GM23338 (cell line): ENCODE results near the gene NPAS3. TPM values are rescaled to one million over a fixed set of nuclear protein-coding genes. Genes with fewer than 3 reads are reported as not detected.

Experiments used
- ATAC-seq: fragments of 200-7000 bp; cut with Tn5 transposase; 3 replicates; pipeline ENCODE4 v1.9.1; 2020
- DNase-seq: peaks from one replicate; pipeline ENCODE4 v3.0.0-alpha.2; 2015; ENCODE audit warnings: low spot score
- H2AFZ ChIP-seq: fragments of 200-600 bp; sonication (generic); 2 replicates; pipeline ENCODE4 v1.8.0; 2016; ENCODE audit warnings: antibody characterized with exemption, mild to moderate bottlenecking, moderate library complexity
- H3F3A ChIP-seq: fragments of 200-600 bp; sonication (generic); replicated peaks from 2 replicates; pipeline ENCODE4 v1.8.0; 2017; ENCODE audit warnings: antibody characterized with exemption, mixed run types, low read depth
- H3K27ac ChIP-seq: fragments of 200-600 bp; sonication (generic); 2 replicates; pipeline ENCODE4 v1.6.1; 2016; ENCODE audit warnings: low read depth
- H3K27me3 ChIP-seq: fragments of 200-600 bp; sonication (generic); 2 replicates; pipeline ENCODE4 v1.8.0; 2016; ENCODE audit warnings: mild to moderate bottlenecking, mixed run types, moderate library complexity; ENCODE audit not compliant: insufficient read depth
- H3K36me3 ChIP-seq: fragments of 200-600 bp; sonication (generic); 2 replicates; pipeline ENCODE4 v1.8.0; 2016; ENCODE audit warnings: mild to moderate bottlenecking; ENCODE audit not compliant: insufficient read depth
- H3K4me1 ChIP-seq: fragments of 200-600 bp; sonication (generic); 2 replicates; pipeline ENCODE4 v1.8.0; 2016; ENCODE audit warnings: mild to moderate bottlenecking, moderate library complexity; ENCODE audit not compliant: insufficient read depth
- H3K4me2 ChIP-seq: fragments of 200-600 bp; sonication (generic); 2 replicates; pipeline ENCODE4 v1.7.1; 2017; ENCODE audit warnings: mixed run types
- H3K4me3 ChIP-seq: fragments of 200-600 bp; sonication (generic); 2 replicates; pipeline ENCODE4 v1.6.1; 2016; ENCODE audit warnings: mixed run types
- H3K79me2 ChIP-seq: fragments of 200-600 bp; sonication (generic); replicated peaks from 2 replicates; pipeline ENCODE4 v1.8.0; 2017; ENCODE audit warnings: mild to moderate bottlenecking; ENCODE audit not compliant: insufficient read depth
- H3K9me2 ChIP-seq: fragments of 200-600 bp; sonication (generic); 2 replicates; pipeline ENCODE4 v1.8.0; 2017; ENCODE audit not compliant: insufficient read depth
- H4K20me1 ChIP-seq: fragments of 200-600 bp; sonication (generic); replicated peaks from 2 replicates; pipeline ENCODE4 v1.8.0; 2017; ENCODE audit warnings: mild to moderate bottlenecking; ENCODE audit not compliant: insufficient read depth
- H3K27ac Mint-ChIP-seq: 2 replicates; pipeline ENCODE4 v1.8.0; 2020; ENCODE audit warnings: inconsistent platforms, mild to moderate bottlenecking, moderate library complexity, mixed read lengths
- H3K27me3 Mint-ChIP-seq: 3 replicates; pipeline ENCODE4 v1.8.0; 2022; ENCODE audit warnings: low read depth, mild to moderate bottlenecking, moderate library complexity, mixed read lengths, inconsistent platforms; ENCODE audit not compliant: insufficient read depth, poor library complexity
- H3K36me3 Mint-ChIP-seq: 3 replicates; pipeline ENCODE4 v1.8.0; 2021; ENCODE audit warnings: low read depth, mild to moderate bottlenecking, inconsistent platforms, moderate library complexity, mixed read lengths
- H3K4me1 Mint-ChIP-seq: 3 replicates; pipeline ENCODE4 v1.8.0; 2020; ENCODE audit warnings: mild to moderate bottlenecking, inconsistent platforms, mixed read lengths
- H3K4me3 Mint-ChIP-seq: 3 replicates; pipeline ENCODE4 v1.8.0; 2021; ENCODE audit warnings: moderate library complexity, mild to moderate bottlenecking, inconsistent platforms, mixed read lengths
- H3K9me3 Mint-ChIP-seq: 3 replicates; pipeline ENCODE4 v1.8.0; 2020; ENCODE audit warnings: moderate library complexity, mild to moderate bottlenecking, inconsistent platforms, mixed read lengths
- CREB1 ChIP-seq: fragments of 250-450 bp; sonication (Bioruptor Pico); IDR thresholded peaks from 2 replicates; pipeline ENCODE4 v1.5.0; 2020; ENCODE audit warnings: low read depth, mild to moderate bottlenecking, moderate library complexity
- ETS1 ChIP-seq: IDR thresholded peaks from 2 replicates; pipeline ENCODE4 v1.6.1; 2016; ENCODE audit warnings: antibody characterized with exemption
- EZH2 ChIP-seq: fragments of 200-600 bp; sonication (generic); IDR thresholded peaks from one replicate; pipeline ENCODE4 v1.8.0; 2017; ENCODE audit warnings: antibody characterized with exemption, mild to moderate bottlenecking, low read depth; ENCODE audit not compliant: unreplicated experiment
- EZH2phosphoT487 ChIP-seq: fragments of 200-600 bp; sonication (generic); IDR thresholded peaks from one replicate; pipeline ENCODE4 v1.8.1; 2018; ENCODE audit warnings: antibody characterized with exemption; ENCODE audit not compliant: unreplicated experiment
- POLR2AphosphoS5 ChIP-seq: IDR thresholded peaks from 2 replicates; pipeline ENCODE4 v1.6.1; 2016; ENCODE audit warnings: antibody characterized with exemption, low read depth
- REST ChIP-seq: IDR thresholded peaks from one replicate; pipeline ENCODE4 v1.6.1; 2018; ENCODE audit warnings: antibody characterized with exemption; ENCODE audit not compliant: unreplicated experiment
- STAT1 ChIP-seq: IDR thresholded peaks from one replicate; pipeline ENCODE4 v1.6.1; 2016; ENCODE audit warnings: antibody characterized with exemption; ENCODE audit not compliant: unreplicated experiment
- polyA plus RNA-seq: library from polyadenylated mRNA; unstranded; fragments of >200 nt; fragmentation: Nextera tagmentation; extraction: Ambion mirVana; gene quantifications from 2 replicates; pipeline ENCODE4 v1.2.1, GENCODE V29; 2016
- total RNA-seq: library from RNA; depleted of rRNA; stranded (reverse); fragments of >200 nt; shearing (Covaris generic); gene quantifications from 2 replicates; pipeline ENCODE4 v1.2.3, GENCODE V29; 2014

NPAS3 gene
- total and polyA plus RNA-seq, 2 experiments from 2014 or later: 0.17 to 0.19 TPM

GRCh38 chr14:33134975-33135374 is 196.3 kb downstream of the NPAS3 start:
- H3K4me3 ChIP-seq: no peak overlapping the region
- H3K4me1 Mint-ChIP-seq: peaks cover 17% of the 10 kb centered on the region
- H2AFZ ChIP-seq: no peak overlapping the region
- no peaks in the 10 kb centered on the region for H3K79me2 ChIP-seq
- no peak overlapping the region for H3K27ac Mint-ChIP-seq
- no peak overlapping the region for H3K4me3 Mint-ChIP-seq
- no peaks in the 10 kb centered on the region for H3K9me2 ChIP-seq
- H3K36me3 Mint-ChIP-seq: no peaks in the 10 kb centered on the region
- no peak overlapping the region for H3K4me2 ChIP-seq
- no peak for ATAC-seq
- TF ChIP-seq POLR2AphosphoS5: no peak
- H3K27me3 Mint-ChIP-seq: peaks cover 2% of the 10 kb centered on the region
- H3F3A ChIP-seq: no peaks in the 10 kb centered on the region
- peaks cover 18% of the 10 kb centered on the region for H3K4me1 ChIP-seq
- peaks cover 3% of the 10 kb centered on the region; the same call in 1 of the 2 replicates for H4K20me1 ChIP-seq
- no peaks in the 10 kb centered on the region for H3K9me3 Mint-ChIP-seq
- H3K36me3 ChIP-seq: no peaks in the 10 kb centered on the region
- DNase-seq: no peak
- peaks cover 40% of the 10 kb centered on the region for H3K27me3 ChIP-seq
- no peak overlapping the region for H3K27ac ChIP-seq

DNA sequence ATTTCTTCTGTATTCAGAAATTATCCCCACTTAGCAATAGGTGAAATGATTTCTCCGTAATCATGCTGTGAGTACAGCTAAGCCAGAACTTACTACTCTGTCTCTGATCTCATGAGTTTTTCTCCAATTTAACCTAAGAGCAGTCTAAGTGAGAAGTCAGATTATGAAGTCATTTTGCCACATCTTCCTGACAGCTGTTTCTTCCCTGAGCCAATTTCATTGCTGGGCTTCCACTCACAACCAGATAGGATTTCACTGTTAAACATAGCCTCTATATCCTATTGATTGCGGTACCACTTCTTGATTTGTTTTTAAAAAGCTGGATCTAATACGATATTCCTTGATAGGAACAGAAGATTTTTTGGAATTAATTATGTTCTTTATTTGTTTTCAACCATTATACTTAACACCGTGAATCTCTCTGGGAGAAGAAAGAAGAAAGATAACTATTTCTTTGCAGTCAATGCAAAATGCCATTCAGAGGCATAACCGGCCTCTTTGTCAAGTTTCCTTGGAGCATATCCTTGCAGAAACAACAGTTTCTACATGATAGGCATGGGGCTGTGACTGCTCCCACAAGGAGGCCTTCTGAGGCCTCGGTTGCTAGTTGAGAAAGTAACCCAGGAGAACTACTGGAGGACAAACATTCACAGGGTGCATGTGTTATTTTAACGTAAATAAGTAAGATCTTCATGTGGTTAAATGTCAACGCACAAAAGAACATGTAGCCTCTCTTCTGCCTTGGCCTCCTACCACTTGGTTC is 212.2 kb downstream of the NPAS3 start:
- TF ChIP-seq EZH2: no peak
- no peak for TF ChIP-seq CREB1 (CRISPR knock-in tag)
- TF ChIP-seq POLR2AphosphoS5: no peak
- TF ChIP-seq ETS1: no peak
- no peak for TF ChIP-seq REST
- TF ChIP-seq EZH2phosphoT487: no peak
- TF ChIP-seq STAT1: no peak
- Mint-ChIP-seq H3K27ac (no peak overlapping the region), H3K4me3 (no peak overlapping the region), H3K36me3 (no peaks in the 10 kb centered on the region), H3K27me3 (peaks cover 2% of the 10 kb centered on the region), H3K4me1 (peaks cover 4% of the 10 kb centered on the region; the same call in 2 of the 3 replicates), H3K9me3 (no peaks in the 10 kb centered on the region)
- DNase-seq (no peak), ATAC-seq (no peak)
- no peaks in the 10 kb centered on the region for H4K20me1 ChIP-seq
- H3K79me2 ChIP-seq: no peaks in the 10 kb centered on the region
- H3K4me1 ChIP-seq: no peaks in the 10 kb centered on the region
- no peak overlapping the region for H3K27ac ChIP-seq
- no peaks in the 10 kb centered on the region for H3K36me3 ChIP-seq
- H3K4me2 ChIP-seq: no peak overlapping the region
- no peaks in the 10 kb centered on the region for H3K9me2 ChIP-seq
- H3K27me3 ChIP-seq: no peaks in the 10 kb centered on the region
- H3K4me3 ChIP-seq: no peak overlapping the region
- no peaks in the 10 kb centered on the region for H3F3A ChIP-seq
- H2AFZ ChIP-seq: no peak overlapping the region
